ENCODE data around the gene IL20RA. TPM values are rescaled to one million over a fixed set of nuclear protein-coding genes. Genes with fewer than 3 reads are reported as not detected.
A peak's percentile ranks its signal among the peaks of the same experiment; 100 is the strongest.

The IL20RA gene
- 1 to 10 TPM in 2 of 4 donors, under 1 TPM in 1, not detected in 1; 0.47 to 2.5 (median 1.7) TPM for total RNA-seq

DNA sequence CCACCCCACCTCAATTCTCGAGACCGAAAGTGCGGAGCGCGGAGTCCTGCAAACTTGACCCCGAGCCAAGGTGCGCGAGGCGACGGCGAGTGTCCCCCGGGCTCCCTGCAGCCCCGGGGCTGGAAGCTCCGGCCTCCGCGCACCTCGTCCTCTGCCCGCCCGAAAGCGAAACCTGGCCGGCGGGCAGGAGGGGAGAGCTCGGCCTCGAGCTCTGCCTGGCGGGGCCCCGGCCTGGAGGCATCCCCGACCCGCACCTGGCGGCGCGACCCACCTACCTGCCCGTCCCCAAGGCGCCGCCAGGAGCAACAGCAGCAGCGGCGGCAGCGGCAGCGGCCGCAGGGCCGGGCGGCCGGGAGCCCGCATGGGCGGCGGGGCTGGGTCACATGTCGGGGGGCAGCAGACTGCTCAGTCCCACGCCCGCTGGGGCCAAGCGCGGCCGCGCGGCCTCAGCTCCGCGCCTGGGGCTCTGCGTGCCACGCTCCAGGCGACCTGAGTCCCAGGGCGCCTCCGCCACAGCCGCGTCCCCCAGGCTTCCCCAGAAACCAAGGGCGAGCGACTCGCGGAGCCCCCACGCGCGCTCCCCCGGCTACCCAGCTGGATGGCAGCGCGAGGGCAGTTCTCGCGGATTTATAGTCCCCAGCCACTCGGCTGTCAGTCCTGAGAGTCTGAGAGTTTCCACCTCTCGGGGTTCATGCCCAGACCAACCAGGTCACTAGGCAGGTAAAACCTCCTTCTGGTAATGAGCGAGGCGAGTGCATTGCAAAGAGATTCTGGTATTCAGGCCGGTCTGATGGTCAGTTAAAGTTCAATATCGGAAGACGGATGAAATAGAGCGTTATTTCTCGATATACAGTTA is at the start of gene IL20RA:
TSS of gene IL20RA (minus strand) at position 600 of the 856 bp plus-strand sequence. CDS start at position 363, 237 bp downstream.
- H3K9me3 ChIP-seq: no peaks in the 10 kb centered on the region
- no peaks in the 10 kb centered on the region for H3K27me3 ChIP-seq
- peak within 1 kb of the TSS in 1 of 4 donors; percentile 25 for H3K27ac ChIP-seq
- no peaks in the 10 kb centered on the region for H3K36me3 ChIP-seq
- peak in 1 of 3 donors; percentile 71 for DNase-seq
- TF ChIP-seq, protein P1, sequence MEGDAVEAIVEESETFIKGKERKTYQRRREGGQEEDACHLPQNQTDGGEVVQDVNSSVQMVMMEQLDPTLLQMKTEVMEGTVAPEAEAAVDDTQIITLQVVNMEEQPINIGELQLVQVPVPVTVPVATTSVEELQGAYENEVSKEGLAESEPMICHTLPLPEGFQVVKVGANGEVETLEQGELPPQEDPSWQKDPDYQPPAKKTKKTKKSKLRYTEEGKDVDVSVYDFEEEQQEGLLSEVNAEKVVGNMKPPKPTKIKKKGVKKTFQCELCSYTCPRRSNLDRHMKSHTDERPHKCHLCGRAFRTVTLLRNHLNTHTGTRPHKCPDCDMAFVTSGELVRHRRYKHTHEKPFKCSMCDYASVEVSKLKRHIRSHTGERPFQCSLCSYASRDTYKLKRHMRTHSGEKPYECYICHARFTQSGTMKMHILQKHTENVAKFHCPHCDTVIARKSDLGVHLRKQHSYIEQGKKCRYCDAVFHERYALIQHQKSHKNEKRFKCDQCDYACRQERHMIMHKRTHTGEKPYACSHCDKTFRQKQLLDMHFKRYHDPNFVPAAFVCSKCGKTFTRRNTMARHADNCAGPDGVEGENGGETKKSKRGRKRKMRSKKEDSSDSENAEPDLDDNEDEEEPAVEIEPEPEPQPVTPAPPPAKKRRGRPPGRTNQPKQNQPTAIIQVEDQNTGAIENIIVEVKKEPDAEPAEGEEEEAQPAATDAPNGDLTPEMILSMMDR (IDR thresholded peaks at IDR 0.05): peak in 3 of 6 experiments; percentile 21 to 44 (median 33)
- no peak for TF ChIP-seq POLR2A (IDR thresholded peaks at IDR 0.05)
- H3K4me3 ChIP-seq: peak within 1 kb of the TSS; percentile 49 to 94 (median 66)
- H3K4me1 ChIP-seq: no peaks in the 10 kb centered on the region

DNA sequence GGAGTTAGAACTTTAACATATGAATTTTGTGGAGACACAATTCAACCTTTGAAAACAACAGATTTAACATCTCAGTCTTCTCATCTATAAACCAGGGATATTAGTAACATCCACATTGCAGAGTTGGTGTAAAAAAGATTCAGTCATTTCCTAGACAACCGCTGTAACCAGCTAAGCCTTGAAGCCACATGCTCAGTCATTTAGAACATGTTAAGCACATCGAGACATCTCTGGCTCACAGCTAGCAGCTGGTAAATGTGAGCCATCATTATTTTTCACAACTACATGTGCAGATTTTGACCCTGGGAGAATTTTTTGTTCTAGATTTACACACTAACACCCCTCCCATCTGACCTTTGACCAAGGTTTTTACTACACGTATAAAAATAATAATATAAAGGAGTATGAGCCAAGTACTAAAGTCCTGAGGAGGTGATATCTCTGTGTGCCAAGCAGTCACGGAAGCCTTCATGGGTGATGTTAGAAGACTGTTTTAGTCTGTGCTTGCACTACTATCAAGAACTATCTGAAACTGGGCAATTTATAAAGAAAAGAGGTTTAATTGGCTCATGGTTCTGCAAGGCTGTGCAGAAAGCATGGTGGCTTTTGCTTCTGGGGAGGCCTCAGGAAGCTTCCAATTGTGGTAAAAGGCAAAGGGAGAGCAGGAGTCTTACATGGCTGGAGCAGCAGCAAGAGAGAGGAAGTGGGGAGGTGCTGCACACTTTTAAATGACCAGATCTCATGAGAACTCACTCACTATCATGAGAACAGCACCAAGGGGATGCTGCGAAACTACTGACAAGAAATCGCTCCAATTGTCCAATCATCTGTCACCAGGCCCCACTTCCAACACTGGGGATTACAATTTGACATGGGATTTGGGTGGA is 48.7 kb upstream of the IL20RA start:
- DNase-seq: no peak

GRCh38 chr6:137092018-137092417 is 47.3 kb upstream of the IL20RA start:
- no peaks in the 10 kb centered on the region for H3K36me3 ChIP-seq
- H3K4me1 ChIP-seq: peaks cover 0 to 10% (median 3%) of the 10 kb centered on the region in 4 donors
- H3K4me3 ChIP-seq: no peak overlapping the region
- peak in 2 of 3 donors; percentile 68 to 78 for DNase-seq
- no peak for TF ChIP-seq POLR2A (IDR thresholded peaks at IDR 0.05)
- TF ChIP-seq, protein P1 (IDR thresholded peaks at IDR 0.05): no peak
- peak overlapping the region in 2 of 4 donors; percentile 57 to 76 for H3K27ac ChIP-seq
- H3K27me3 ChIP-seq: no peaks in the 10 kb centered on the region
- H3K9me3 ChIP-seq: no peaks in the 10 kb centered on the region

More for the DNA sequence above, 48.7 kb upstream of the IL20RA start:
- TF ChIP-seq, protein P1 (IDR thresholded peaks at IDR 0.05): no peak
- TF ChIP-seq POLR2A (IDR thresholded peaks at IDR 0.05): no peak
- no peak overlapping the region for H3K4me3 ChIP-seq
- no peaks in the 10 kb centered on the region for H3K36me3 ChIP-seq
- H3K9me3 ChIP-seq: no peaks in the 10 kb centered on the region
- peaks cover 0 to 10% (median 3%) of the 10 kb centered on the region in 4 donors for H3K4me1 ChIP-seq
- peak overlapping the region in 2 of 4 donors; percentile 57 to 76 for H3K27ac ChIP-seq
- H3K27me3 ChIP-seq: no peaks in the 10 kb centered on the region

DNA sequence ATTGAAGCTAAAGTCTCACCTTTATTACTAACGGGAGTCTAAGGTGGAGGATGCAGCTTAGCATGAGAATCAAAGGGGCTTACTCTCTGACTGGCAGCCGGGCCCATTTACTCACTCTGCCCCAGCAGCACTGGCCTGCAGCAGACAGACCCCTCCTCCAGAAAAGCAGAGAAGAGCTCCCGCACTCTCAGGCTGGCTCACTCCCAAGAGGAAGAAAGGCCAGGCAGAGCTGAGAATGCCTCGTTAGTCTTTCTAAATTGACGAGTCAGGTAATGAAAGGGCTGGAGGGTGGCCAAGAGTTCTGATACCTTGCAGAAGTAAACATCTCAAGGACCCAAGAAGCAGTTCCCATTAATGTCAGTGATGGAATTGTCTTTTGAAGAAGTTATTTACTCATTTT is 44.5 kb upstream of the IL20RA start:
- Histone ChIP-seq H3K4me1 (peaks cover 0 to 10% (median 3%) of the 10 kb centered on the region in 4 donors), H3K27ac (no peak overlapping the region), H3K9me3 (no peaks in the 10 kb centered on the region), H3K27me3 (no peaks in the 10 kb centered on the region), H3K36me3 (no peaks in the 10 kb centered on the region), H3K4me3 (no peak overlapping the region)
- no peak for DNase-seq
- TF ChIP-seq, protein P1 (IDR thresholded peaks at IDR 0.05): no peak
- TF ChIP-seq POLR2A (IDR thresholded peaks at IDR 0.05): no peak

DNA sequence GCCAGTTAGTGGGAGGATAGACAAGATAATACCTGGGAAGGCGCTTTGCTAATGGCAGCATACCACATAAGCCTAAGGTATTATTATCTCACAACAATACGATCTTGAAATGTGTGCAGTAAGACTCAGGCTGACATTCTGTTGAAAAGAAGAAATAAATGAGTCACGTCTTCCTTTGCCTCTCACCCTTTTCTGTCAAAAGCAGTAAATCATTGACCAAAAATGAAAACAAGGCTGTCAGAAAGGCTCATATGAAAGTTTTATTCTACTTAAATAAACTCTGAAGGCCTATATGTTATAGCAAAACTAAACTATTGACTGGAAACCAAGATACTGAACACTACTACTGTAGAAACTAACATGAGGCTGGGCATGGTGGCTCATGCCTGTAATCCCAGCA is 43.1 kb upstream of the IL20RA start:
- Histone ChIP-seq H3K27ac (no peak overlapping the region), H3K9me3 (no peaks in the 10 kb centered on the region), H3K4me1 (peaks cover 0 to 8% (median 3%) of the 10 kb centered on the region in 4 donors), H3K36me3 (no peaks in the 10 kb centered on the region), H3K4me3 (no peak overlapping the region), H3K27me3 (no peaks in the 10 kb centered on the region)
- TF ChIP-seq, protein P1 (IDR thresholded peaks at IDR 0.05): no peak
- no peak for TF ChIP-seq POLR2A (IDR thresholded peaks at IDR 0.05)
- DNase-seq: no peak
